Measurements from ENCODE around the gene SORCS2. TPM values are rescaled to one million over a fixed set of nuclear protein-coding genes. Genes with fewer than 3 reads are reported as not detected.
A peak's percentile ranks its signal among the peaks of the same experiment; 100 is the strongest.

SORCS2 gene
- total RNA-seq, 1 donor from 2014 or later = 29.5 TPM

- peaks cover 15% of the 10 kb centered on the region for H3K27me3 Mint-ChIP-seq (ENCODE audit: unreplicated experiment)
- H3K4me1 Mint-ChIP-seq (ENCODE audit: low read depth, unreplicated experiment) = peaks cover 48% of the 10 kb centered on the region
- TF ChIP-seq CTCF (IDR thresholded peaks at IDR 0.05; ENCODE audit: partially characterized antibody, unreplicated experiment) = no peak
- DNase-seq = peak; percentile 63
- peaks cover 25% of the 10 kb centered on the region for H3K9me3 Mint-ChIP-seq (ENCODE audit: unreplicated experiment)
- no peak overlapping the region for H3K4me3 Mint-ChIP-seq (ENCODE audit: unreplicated experiment)
- H3K27ac Mint-ChIP-seq (ENCODE audit: unreplicated experiment) = peak overlapping the region; percentile 85
- H3K36me3 Mint-ChIP-seq (ENCODE audit: unreplicated experiment) = peaks cover 6% of the 10 kb centered on the region
Measured at GRCh38 chr4:7256984-7257810, 64.9 kb downstream of the SORCS2 start.

- H3K4me3 Mint-ChIP-seq (ENCODE audit: unreplicated experiment) = no peak overlapping the region
- peaks cover 6% of the 10 kb centered on the region for H3K36me3 Mint-ChIP-seq (ENCODE audit: unreplicated experiment)
- peaks cover 43% of the 10 kb centered on the region for H3K4me1 Mint-ChIP-seq (ENCODE audit: low read depth, unreplicated experiment)
- H3K9me3 Mint-ChIP-seq (ENCODE audit: unreplicated experiment) = peaks cover 26% of the 10 kb centered on the region
- no peak overlapping the region for H3K27ac Mint-ChIP-seq (ENCODE audit: unreplicated experiment)
- TF ChIP-seq CTCF (IDR thresholded peaks at IDR 0.05; ENCODE audit: partially characterized antibody, unreplicated experiment) = no peak
- DNase-seq = no peak
- H3K27me3 Mint-ChIP-seq (ENCODE audit: unreplicated experiment) = peaks cover 16% of the 10 kb centered on the region
Measured at GRCh38 chr4:7259039-7259438, 66.7 kb downstream of the SORCS2 start.

- no peak for DNase-seq
- Mint-ChIP-seq H3K36me3 (ENCODE audit: unreplicated experiment) (peaks cover 6% of the 10 kb centered on the region), H3K4me3 (ENCODE audit: unreplicated experiment) (no peak overlapping the region), H3K27ac (ENCODE audit: unreplicated experiment) (no peak overlapping the region), H3K27me3 (ENCODE audit: unreplicated experiment) (peaks cover 6% of the 10 kb centered on the region), H3K4me1 (ENCODE audit: low read depth, unreplicated experiment) (peaks cover 30% of the 10 kb centered on the region), H3K9me3 (ENCODE audit: unreplicated experiment) (peaks cover 17% of the 10 kb centered on the region)
- no peak for TF ChIP-seq CTCF (IDR thresholded peaks at IDR 0.05; ENCODE audit: partially characterized antibody, unreplicated experiment)
Measured at GRCh38 chr4:7260569-7260968, 68.2 kb downstream of the SORCS2 start.

GRCh38 chr4:7261087-7261486 lies 68.7 kb downstream of the SORCS2 start:
- Mint-ChIP-seq H3K27me3 (ENCODE audit: unreplicated experiment) (peaks cover 6% of the 10 kb centered on the region), H3K36me3 (ENCODE audit: unreplicated experiment) (peaks cover 6% of the 10 kb centered on the region), H3K4me1 (ENCODE audit: low read depth, unreplicated experiment) (peaks cover 28% of the 10 kb centered on the region), H3K27ac (ENCODE audit: unreplicated experiment) (no peak overlapping the region), H3K4me3 (ENCODE audit: unreplicated experiment) (peak overlapping the region; percentile 3), H3K9me3 (ENCODE audit: unreplicated experiment) (peaks cover 17% of the 10 kb centered on the region)
- TF ChIP-seq CTCF (IDR thresholded peaks at IDR 0.05; ENCODE audit: partially characterized antibody, unreplicated experiment) = no peak
- DNase-seq = no peak

GRCh38 chr4:7261536-7261935 lies 69.2 kb downstream of the SORCS2 start:
- peaks cover 17% of the 10 kb centered on the region for H3K9me3 Mint-ChIP-seq (ENCODE audit: unreplicated experiment)
- peaks cover 6% of the 10 kb centered on the region for H3K27me3 Mint-ChIP-seq (ENCODE audit: unreplicated experiment)
- DNase-seq = no peak

More at GRCh38 chr4:7261536-7261935, 69.2 kb downstream of the SORCS2 start:
- Mint-ChIP-seq H3K4me1 (ENCODE audit: low read depth, unreplicated experiment) (peaks cover 23% of the 10 kb centered on the region), H3K4me3 (ENCODE audit: unreplicated experiment) (peak overlapping the region; percentile 3), H3K36me3 (ENCODE audit: unreplicated experiment) (peaks cover 6% of the 10 kb centered on the region), H3K27ac (ENCODE audit: unreplicated experiment) (no peak overlapping the region)
- no peak for TF ChIP-seq CTCF (IDR thresholded peaks at IDR 0.05; ENCODE audit: partially characterized antibody, unreplicated experiment)
